ENCODE results near the gene FADS1. TPM values are rescaled to one million over a fixed set of nuclear protein-coding genes. Genes with fewer than 3 reads are reported as not detected.

Gene FADS1
- total RNA-seq, 2 donors from 2014 or later: 3.2 to 5.1 TPM

DNA sequence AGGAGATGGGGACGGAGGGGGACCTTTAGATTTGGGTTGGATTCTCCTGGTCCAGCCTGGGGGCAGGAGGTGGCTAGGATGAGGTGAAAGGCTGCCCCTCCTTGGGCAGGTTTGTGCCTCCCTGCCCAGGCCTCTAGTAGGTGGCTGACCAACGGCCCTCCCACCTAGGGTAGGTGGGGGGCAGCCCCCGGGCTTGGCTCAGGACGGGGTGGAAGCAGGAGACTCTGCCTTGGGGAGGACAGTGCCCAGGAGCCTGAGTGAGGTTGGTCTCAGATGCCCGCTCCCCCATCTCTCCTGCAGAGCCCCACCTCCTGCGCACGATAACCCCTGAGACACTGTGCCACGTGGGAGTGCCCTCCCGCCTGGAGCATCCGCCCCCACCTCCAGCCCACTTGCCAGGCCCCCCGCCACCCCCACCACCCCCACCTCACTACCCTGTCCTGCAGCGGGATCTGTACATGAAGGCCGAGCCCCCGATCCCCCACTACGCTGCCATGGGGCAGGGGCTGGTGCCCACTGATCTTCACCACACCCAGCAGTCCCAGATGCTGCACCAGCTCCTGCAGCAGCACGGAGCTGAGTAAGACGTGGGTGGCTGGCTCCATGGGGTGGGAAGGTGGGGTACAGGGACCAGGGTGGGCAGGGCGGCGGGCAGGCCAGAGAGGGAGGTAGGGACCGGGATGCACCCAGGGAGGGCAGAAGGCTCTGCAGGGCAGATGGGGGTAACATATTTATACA, 46.7 kb downstream of the FADS1 start:
- ATAC-seq (no peak), DNase-seq (no peak)
- intact Hi-C loops (cut with DNase I, micrococcal nuclease): no loop called here

DNA sequence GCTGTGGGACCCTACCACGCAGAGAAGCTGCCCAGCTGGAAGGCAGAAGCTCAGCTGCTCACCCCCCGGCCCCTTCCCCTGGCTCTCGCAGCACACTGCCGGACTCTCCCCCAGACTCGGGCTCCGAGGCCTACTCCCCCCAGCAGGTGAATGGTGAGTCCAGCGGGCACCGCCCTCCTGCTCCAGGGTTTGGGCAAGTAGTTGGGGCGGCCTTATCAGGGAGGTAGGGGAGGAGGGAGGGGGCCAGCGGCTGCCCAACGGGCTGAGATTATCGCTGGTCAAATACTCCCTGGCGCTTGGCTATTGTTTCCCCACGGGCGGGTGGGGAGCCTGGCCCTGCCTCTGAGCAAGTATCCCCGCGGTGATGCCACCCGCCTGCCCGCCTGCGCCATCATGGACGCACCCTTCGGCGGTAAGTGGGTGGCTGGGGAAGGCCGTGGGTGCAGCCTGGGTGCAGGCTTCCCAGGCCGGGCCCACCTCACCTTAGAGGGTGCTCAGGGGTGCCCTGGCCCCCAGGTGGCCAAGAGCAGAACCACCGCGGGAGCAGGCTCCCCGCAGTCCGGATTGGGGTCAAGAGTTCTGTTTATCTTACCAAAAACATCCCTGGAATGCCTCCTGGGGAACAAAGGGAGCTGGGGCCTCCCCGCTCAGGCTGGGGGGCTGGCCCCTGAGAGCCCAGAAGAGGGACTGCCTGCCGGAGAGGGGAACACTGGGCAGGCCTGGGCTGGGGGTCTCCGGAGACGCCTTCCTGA, 47.5 kb downstream of the FADS1 start:
- intact Hi-C loops (cut with DNase I, micrococcal nuclease): no loop called here
- DNase-seq: no peak
- ATAC-seq: no peak

DNA sequence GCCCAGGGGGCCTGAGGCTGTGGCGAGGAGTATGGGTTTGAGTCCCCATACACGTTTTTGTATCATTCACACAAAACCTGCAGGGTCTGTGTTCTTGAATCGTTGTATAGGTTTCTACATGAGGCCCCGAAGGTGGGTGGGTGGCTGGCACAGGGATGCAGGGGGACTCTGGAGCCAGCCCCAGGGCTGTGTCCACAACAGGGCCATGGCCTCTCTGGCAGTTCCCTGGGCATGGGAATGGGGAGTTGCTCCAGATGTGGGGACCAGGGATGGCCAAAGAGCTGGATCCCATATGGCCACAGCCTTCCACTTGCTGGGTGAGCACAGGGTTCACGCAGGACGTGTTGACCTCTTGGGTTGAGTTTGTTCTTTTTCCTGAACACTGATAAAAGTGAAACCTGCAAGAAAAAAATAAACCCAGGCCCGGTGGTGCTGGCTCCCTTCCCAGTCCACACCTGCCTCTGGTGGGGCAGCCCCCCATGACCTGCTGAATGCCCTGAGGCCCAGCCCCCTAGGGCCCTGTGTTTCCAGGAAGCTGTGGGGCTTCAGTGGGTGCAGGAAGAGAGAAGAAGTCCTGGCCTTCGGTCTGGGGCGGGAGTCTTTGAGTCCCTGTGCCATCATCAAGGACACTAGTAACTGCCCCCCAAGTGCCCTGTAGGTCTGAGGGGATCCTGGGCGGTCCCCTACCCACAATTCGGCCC, 48.3 kb downstream of the FADS1 start:
- ATAC-seq: no peak
- intact Hi-C loops (cut with DNase I, micrococcal nuclease): no loop called here
- no peak for DNase-seq

DNA sequence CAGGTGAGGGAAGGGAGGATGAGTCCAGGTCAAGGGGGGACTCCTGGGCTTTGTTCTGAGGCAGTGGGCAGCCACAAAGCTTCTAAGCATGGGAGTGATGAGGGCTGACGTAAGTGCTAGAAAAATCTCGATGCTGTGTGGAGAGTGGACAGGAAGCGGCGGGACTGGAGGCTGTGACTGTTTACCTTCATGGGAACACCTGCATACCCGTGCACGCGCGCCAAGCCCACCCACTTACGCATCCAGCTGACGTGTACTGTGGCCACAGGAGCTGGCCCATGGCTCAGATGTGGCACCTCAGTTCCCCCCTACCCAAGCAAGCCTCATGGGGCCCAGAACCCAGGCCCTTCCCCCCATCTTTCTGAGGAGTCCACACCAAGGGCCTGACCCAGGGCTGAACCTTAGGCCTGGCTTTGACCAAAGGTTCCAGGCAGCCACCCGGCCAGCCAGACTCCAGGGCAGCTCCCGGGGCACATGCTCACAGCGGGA, 50.4 kb downstream of the FADS1 start:
- DNase-seq (no peak), ATAC-seq (no peak)
- intact Hi-C loops (cut with DNase I, micrococcal nuclease): no loop called here

DNA sequence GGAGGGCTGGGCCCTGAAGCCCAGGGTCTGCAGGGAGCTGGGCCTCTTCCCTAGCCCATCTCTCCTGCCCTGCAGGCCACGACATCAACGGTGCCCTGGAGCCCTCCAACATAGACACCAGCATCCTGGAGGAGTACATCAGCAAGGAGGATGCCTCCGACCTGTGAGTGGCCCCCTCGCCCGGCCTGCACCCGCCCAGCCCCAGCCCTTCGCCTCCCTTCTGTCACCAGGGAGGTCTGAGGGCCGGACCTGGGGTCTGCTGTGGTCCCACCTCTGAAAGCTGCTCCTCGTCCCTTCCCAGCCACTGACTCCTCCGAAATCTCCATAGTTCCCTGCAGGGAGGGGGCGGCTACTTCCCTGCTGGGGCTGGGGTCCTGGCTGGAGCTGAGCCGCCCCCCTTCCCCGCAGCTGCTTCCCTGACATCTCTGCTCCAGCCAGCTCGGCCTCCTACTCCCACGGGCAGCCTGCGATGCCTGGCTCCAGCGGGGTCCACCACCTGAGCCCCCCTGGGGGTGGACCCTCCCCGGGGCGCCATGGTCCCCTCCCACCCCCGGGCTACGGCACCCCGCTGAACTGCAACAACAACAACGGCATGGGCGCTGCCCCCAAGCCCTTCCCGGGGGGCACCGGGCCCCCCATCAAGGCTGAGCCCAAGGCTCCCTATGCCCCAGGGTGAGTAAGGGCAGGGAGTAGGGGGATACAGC, 51.1 kb downstream of the FADS1 start:
- intact Hi-C loops (cut with DNase I, micrococcal nuclease): no loop called here
- no peak for DNase-seq
- ATAC-seq: no peak

GRCh38 chr11:61764606-61765260, 52.1 kb downstream of the FADS1 start:
- DNase-seq: no peak
- intact Hi-C loops (cut with DNase I, micrococcal nuclease): no loop called here
- ATAC-seq: no peak

- DNase-seq (no peak), ATAC-seq (no peak)
- intact Hi-C loops (cut with DNase I, micrococcal nuclease): no loop called here
These were observed 52.7 kb downstream of the FADS1 start for GRCh38 chr11:61763930-61764605.

GRCh38 chr11:61762798-61763197, 54.0 kb downstream of the FADS1 start:
- intact Hi-C loops (cut with DNase I, micrococcal nuclease): no loop called here

GRCh38 chr11:61762223-61762615, 54.6 kb downstream of the FADS1 start:
- DNase-seq (no peak), ATAC-seq (no peak)
- intact Hi-C loops (cut with DNase I, micrococcal nuclease): no loop called here

More at GRCh38 chr11:61762798-61763197, 54.0 kb downstream of the FADS1 start:
- ATAC-seq (no peak), DNase-seq (no peak)

DNA sequence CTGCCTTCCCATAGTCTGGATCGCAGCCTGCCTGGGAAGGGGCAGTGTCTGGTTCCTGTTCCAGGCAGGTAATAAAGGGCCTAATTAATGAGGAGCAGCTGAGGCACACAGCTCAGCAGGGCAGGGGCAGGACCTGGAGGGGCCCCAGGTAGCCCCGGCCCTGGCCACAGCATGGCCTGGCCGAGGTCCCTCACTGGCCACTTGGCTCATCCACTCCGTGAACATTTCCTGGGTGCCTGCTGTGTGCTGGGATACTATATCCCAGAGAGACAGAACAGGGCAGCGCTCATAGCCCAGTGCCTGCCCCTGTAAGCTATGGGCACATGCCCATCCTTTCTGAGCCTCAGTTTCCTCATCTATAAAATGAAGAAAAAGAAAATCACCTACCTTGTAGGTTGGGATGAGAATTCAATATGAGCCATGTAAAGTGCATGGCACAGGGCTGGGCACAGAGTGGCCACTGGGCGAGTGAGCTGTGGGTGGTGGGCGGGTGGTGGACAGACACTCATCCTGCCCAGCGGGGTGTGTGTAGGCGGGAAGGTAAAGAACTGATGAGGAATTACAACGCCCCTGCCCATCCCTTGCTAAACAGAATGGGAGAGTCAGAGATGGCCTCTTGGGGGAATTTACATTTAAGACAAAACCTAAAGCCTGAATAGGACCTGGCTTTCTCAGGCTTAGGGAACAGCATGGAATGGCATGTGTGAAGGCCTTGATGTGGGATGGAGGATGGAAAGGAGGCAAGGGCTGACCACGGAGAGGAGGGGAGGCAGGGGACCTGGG, 55.2 kb downstream of the FADS1 start:
- DNase-seq (no peak), ATAC-seq (no peak)
- intact Hi-C loops (cut with DNase I, micrococcal nuclease): no loop called here

DNA sequence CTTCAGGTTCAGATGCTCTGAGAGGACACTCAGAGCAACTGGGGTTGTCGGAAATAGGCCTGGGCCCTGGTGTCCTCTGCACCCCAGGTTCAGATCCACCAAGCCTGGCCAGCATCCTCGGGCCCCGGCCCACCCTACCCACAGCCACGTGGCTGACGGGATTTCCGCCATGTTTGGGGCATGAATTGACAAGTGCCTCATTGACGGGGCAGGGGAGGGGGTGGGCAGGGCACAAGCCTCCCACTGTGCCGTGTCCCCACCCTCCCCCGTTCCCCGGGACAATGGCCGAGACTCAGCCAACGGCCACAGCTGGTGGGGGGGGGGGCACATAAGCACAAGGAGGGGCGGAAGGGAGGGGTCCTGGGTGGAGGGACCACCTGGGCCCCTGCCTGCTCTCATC, 55.9 kb downstream of the FADS1 start:
- intact Hi-C loops (cut with DNase I, micrococcal nuclease): no loop called here
- no peak for DNase-seq
- no peak for ATAC-seq

DNA sequence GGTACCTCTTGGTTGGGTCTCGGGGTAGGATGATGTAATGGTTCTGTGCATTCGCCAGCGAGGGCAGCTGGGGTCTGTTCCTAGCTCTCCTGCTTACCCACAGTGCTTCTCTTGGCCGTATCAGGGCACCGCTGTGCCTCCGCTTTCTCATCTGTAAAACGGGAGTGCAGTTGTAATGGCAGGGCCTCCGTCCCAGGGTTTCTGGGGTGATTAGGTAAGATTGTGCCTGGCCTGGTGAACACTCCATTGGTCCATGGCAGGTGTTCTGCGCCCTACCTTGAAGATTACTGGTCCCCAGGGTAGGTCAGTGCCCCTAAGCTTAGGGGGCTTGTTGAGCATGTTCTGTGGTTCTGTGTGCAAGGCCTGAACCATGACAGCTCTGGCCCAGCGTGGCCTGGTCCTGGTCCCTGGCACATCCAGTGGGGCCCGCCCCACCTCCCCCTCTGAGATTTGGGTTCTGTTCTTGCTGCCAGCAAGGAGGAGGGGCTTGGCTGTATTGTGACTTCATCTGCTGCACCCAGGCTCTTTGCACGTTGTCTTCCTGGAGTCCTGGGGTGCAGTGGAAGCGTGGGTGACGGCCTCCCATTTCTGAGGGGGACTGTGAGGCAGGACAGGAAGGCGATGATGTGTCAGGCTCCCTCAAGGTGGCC, 59.5 kb downstream of the FADS1 start:
- intact Hi-C loops (cut with DNase I, micrococcal nuclease): no loop called here
- DNase-seq (no peak), ATAC-seq (no peak)

DNA sequence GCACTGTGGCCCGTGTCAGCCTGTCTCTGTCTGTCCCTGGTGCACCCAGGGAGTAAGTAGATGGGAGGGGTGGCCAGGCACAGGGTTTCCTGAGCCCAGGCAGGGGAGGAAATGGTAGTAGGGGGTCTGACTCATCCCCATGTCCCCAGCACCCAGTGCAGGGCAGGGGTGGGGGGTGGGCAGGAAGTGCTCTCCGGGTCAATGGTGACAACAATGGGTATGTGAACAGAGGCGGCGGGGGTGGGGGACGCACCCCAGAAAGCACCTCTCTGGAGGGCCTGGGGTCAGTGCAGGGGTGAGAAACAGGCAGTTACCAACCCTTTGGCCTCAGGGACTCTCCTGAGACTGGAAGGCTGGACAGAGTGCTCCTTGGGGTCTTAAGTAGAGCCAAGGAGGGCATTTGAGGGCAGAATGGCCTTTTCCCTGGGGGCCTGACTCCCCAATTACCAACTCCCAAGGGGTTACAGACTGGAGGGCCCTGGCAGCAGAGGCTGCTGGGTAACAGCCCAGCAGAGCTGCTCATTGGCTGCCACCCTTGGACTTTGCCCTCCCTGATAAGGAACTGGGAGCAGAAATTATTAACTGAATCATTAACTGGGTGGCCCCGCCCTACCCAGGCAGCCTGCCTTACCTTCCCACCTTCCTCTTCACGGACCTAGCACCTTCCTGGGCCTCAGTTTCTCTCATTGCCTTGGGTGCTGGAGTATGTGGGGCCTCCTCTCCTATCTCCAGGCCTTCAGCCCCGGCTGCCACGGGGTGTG, 60.2 kb downstream of the FADS1 start:
- intact Hi-C loops (cut with DNase I, micrococcal nuclease): no loop called here
- peak; percentile 77 to 87 for DNase-seq
- ATAC-seq: peak; percentile 85

GRCh38 chr11:61756147-61756451, 60.7 kb downstream of the FADS1 start:
- intact Hi-C loops (cut with DNase I, micrococcal nuclease): no loop called here
- DNase-seq: no peak
- no peak for ATAC-seq

DNA sequence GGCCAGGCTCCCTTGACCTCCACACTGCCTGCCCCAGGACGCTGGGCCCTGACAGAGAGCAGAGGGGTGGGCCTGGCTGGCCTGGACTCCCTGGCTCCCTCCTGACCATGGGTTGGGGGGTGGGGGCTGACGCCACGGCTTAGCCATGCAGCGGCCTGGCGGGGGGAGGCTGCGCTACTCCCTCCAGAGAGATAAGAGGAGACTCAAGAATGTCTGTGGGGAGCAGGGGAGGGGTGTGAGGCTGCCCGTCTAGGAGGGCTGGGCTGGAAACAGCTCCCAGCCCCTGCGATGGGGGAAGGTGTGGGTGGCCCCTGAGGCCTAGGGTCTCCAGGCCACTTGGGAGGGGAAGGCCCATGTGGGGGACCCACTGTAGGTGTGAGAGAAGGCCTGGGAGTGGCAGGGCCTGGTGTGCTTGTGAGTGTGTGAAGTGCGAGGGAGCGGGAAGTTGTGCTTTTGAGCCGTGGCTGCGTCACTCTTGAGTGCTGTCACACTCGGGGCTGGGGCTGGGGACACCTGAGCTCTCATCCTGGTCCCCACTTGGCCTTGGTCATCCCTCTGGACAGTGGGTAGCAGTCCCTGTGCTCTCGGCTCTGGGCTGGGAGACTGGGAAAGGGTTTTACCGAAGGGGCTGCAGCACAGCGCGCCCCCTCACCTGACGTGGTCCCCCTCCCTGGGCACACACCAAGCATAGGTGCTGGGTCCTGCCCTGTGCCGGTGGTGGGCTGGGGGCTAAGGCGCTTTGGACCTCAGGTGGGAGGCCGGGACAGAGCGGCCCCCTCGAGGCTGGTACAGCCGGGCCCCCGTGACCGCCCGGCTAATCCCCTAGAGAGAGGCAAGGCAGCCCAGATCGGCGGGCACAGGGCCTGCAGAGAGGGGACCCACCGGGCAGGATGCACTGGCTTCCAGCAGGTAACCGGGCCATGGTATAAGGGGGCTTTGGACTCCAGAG, 62.0 kb downstream of the FADS1 start:
- no peak for DNase-seq
- intact Hi-C loops (cut with DNase I, micrococcal nuclease): no loop called here
- ATAC-seq: no peak

Measured in left colon (tissue), 2 donors.